SK-N-SH (cell line): Measurements from ENCODE around the gene PDE9A. TPM values are rescaled to one million over a fixed set of nuclear protein-coding genes. Genes with fewer than 3 reads are reported as not detected.

Experiments
- CTCF ChIA-PET: fragments of 300-600, 350-600 bp; formaldehyde crosslinking; extraction: SDS; loops from one replicate; lab custom pipeline; 2021; lab: Yijun Ruan, JAX
- POLR2A ChIA-PET: fragments of 350-600 bp; sonication (Branson Sonifier 250); formaldehyde crosslinking; extraction: SDS; loops from one replicate; lab custom pipeline; 2020; ENCODE audit warnings: antibody characterized with exemption, inconsistent platforms; lab: Yijun Ruan, JAX
- DNase-seq: peaks from one replicate; pipeline ENCODE4 v3.0.0; 2012
- H2AFZ ChIP-seq: fragments of 200-600 bp; sonication (generic); 2 replicates; pipeline ENCODE4 v1.8.1; 2016; ENCODE audit warnings: antibody characterized with exemption, mild to moderate bottlenecking, low read depth
- H3F3A ChIP-seq: fragments of 200-600 bp; sonication (generic); replicated peaks from 2 replicates; pipeline ENCODE3; 2016; ENCODE audit warnings: antibody characterized with exemption, mild to moderate bottlenecking; ENCODE audit not compliant: insufficient read depth
- H3K27ac ChIP-seq, 2 experiments: fragments of 200-500 bp in 1 of 2; fragments of 200-600 bp in 1 of 2; sonication (Bioruptor generic) in 1 of 2; sonication (generic), shearing (Covaris generic) in 1 of 2; 2 replicates each; pipeline versions ENCODE4 v1.5.1 to v1.6.1; 2014 to 2016; ENCODE audit warnings: low read depth in 2 of 2, inconsistent platforms in 1 of 2, low read length in 1 of 2, mild to moderate bottlenecking in 1 of 2, mixed read lengths in 1 of 2
- H3K27me3 ChIP-seq: fragments of 200-600 bp; sonication (generic), shearing (Covaris generic); 2 replicates; pipeline ENCODE4 v1.6.1; 2016; ENCODE audit warnings: mixed run types; ENCODE audit not compliant: insufficient read depth
- H3K36me3 ChIP-seq, 2 experiments: fragments of 200-500 bp in 1 of 2; fragments of 200-600 bp in 1 of 2; sonication (Bioruptor generic) in 1 of 2; sonication (generic) in 1 of 2; replicated peaks in 1 of 2; 2 replicates each; pipeline versions ENCODE3 to v1.5.1; 2014 to 2016; ENCODE audit warnings: low read length in 1 of 2, mild to moderate bottlenecking in 1 of 2; ENCODE audit not compliant: insufficient read depth in 2 of 2, control insufficient read depth in 1 of 2
- H3K4me1 ChIP-seq, 2 experiments: fragments of 200-500 bp in 1 of 2; fragments of 200-600 bp in 1 of 2; sonication (Bioruptor generic) in 1 of 2; sonication (generic), shearing (Covaris generic) in 1 of 2; 2 replicates each; pipeline versions ENCODE4 v1.5.1 to v1.6.1; 2014 to 2016; ENCODE audit warnings: low read depth in 1 of 2, low read length in 1 of 2, mixed run types in 1 of 2; ENCODE audit not compliant: insufficient read depth in 2 of 2, control insufficient read depth in 1 of 2
- H3K4me2 ChIP-seq: fragments of 200-600 bp; sonication (generic), shearing (Covaris generic); 2 replicates; pipeline ENCODE4 v1.6.1; 2017; ENCODE audit warnings: mixed run types
- H3K4me3 ChIP-seq, 2 experiments: fragments of 200-500 bp in 1 of 2; fragments of 200-600 bp in 1 of 2; sonication (Bioruptor generic) in 1 of 2; sonication (generic), shearing (Covaris generic) in 1 of 2; 2 replicates each; pipeline versions ENCODE4 v1.5.1 to v1.8.1; 2014 to 2016; ENCODE audit warnings: low read depth in 2 of 2, inconsistent platforms in 1 of 2, low read length in 1 of 2, mild to moderate bottlenecking in 1 of 2, mixed read lengths in 1 of 2, moderate library complexity in 1 of 2
- H3K79me2 ChIP-seq: fragments of 200-600 bp; sonication (generic); 2 replicates; pipeline ENCODE4 v1.8.1; 2017; ENCODE audit warnings: mild to moderate bottlenecking; ENCODE audit not compliant: insufficient read depth
- H3K9ac ChIP-seq: fragments of 200-600 bp; sonication (generic); 2 replicates; pipeline ENCODE4 v1.6.1; 2017; ENCODE audit warnings: mixed run types
- H3K9me2 ChIP-seq: fragments of 200-600 bp; sonication (generic); 2 replicates; pipeline ENCODE4 v1.6.1; 2017; ENCODE audit warnings: mixed run types
- H3K9me3 ChIP-seq: fragments of 200-600 bp; sonication (generic); 2 replicates; pipeline ENCODE4 v1.6.1; 2017; ENCODE audit warnings: mixed run types, mild to moderate bottlenecking, moderate library complexity
- H4K20me1 ChIP-seq: fragments of 200-600 bp; sonication (generic); 2 replicates; pipeline ENCODE4 v1.6.1; 2017; ENCODE audit warnings: mild to moderate bottlenecking, mixed run types; ENCODE audit not compliant: insufficient read depth
- CHD2 ChIP-seq: fragments of 150-350 bp; IDR thresholded peaks from 2 replicates; pipeline ENCODE4 v1.6.1; 2018; ENCODE audit warnings: low read length; ENCODE audit not compliant: partially characterized antibody
- ELF1 ChIP-seq: IDR thresholded peaks from 2 replicates; pipeline ENCODE4 v1.4.0; 2012
- EZH2phosphoT487 ChIP-seq: fragments of 200-600 bp; sonication (generic); IDR thresholded peaks from 2 replicates; pipeline ENCODE4 v1.6.1; 2017; ENCODE audit warnings: low read depth, mixed run types, mild to moderate bottlenecking, antibody characterized with exemption, moderate library complexity, borderline replicate concordance
- FOSL2 ChIP-seq: IDR thresholded peaks from 2 replicates; pipeline ENCODE4 v1.4.0; 2012; ENCODE audit warnings: low read depth, mild to moderate bottlenecking, moderate library complexity, borderline replicate concordance
- FOXJ3 ChIP-seq: sonication (generic); formaldehyde crosslinking; IDR thresholded peaks from 2 replicates; pipeline ENCODE4 v1.5.1; 2020; ENCODE audit warnings: mild to moderate bottlenecking, missing genetic modification reagents
- FOXM1 ChIP-seq: IDR thresholded peaks from 2 replicates; pipeline ENCODE4 v1.4.0; 2012; ENCODE audit warnings: low read depth, mild to moderate bottlenecking
- GABPA ChIP-seq: IDR thresholded peaks from 2 replicates; pipeline ENCODE4 v1.4.0; 2012; ENCODE audit warnings: low read depth, mild to moderate bottlenecking
- MAX ChIP-seq: IDR thresholded peaks from 2 replicates; pipeline ENCODE4 v1.4.0; 2012; ENCODE audit warnings: low read depth
- NFIC ChIP-seq: IDR thresholded peaks from 2 replicates; pipeline ENCODE4 v1.4.0; 2012; ENCODE audit warnings: borderline replicate concordance
- POLR2AphosphoS5 ChIP-seq: IDR thresholded peaks from 2 replicates; pipeline ENCODE4 v1.6.1; 2012; ENCODE audit warnings: low read depth, low read length
- RAD21 ChIP-seq: IDR thresholded peaks from 2 replicates; pipeline ENCODE4 v1.6.1; 2012; ENCODE audit warnings: mild to moderate bottlenecking, low read length
- RXRA ChIP-seq: IDR thresholded peaks from 2 replicates; pipeline ENCODE4 v1.4.0; 2012; ENCODE audit warnings: low read depth, mild to moderate bottlenecking, borderline replicate concordance
- SMC3 ChIP-seq: IDR thresholded peaks from 2 replicates; pipeline ENCODE4 v1.6.1; 2012; ENCODE audit warnings: low read depth, low read length, improper control_type of control experiment
- TAF1 ChIP-seq: IDR thresholded peaks from 2 replicates; pipeline ENCODE4 v1.6.1; 2012; ENCODE audit warnings: low read depth, mild to moderate bottlenecking, low read length, moderate library complexity, borderline replicate concordance
- USF2 ChIP-seq: fragments of 150-350 bp; IDR thresholded peaks from 2 replicates; pipeline ENCODE4 v1.6.1; 2017; ENCODE audit warnings: antibody characterized with exemption, low read length, low read depth, borderline replicate concordance
- WGBS: methylation state at CpG from one replicate; pipeline ENCODE4 v1.1.6; 2017; ENCODE audit warnings: low lambda C conversion rate; 5-methylcytosine and 5-hydroxymethylcytosine counted together
- polyA plus RNA-seq, 3 experiments: library from polyadenylated mRNA; depleted of rRNA; stranded (reverse); fragments of >200 nt; gene quantifications; 2 replicates each; pipeline ENCODE4 v1.2.3, GENCODE V29; 2012
- TF ChIP-seq, protein P1 (sequence below): fragments of 150-350 bp; IDR thresholded peaks from 2 replicates; pipeline ENCODE4 v1.6.1; 2016; ENCODE audit warnings: mild to moderate bottlenecking, low read depth, low read length
- TF ChIP-seq, protein P2 (sequence below): IDR thresholded peaks from 2 replicates; pipeline ENCODE4; 2012
- TF ChIP-seq, protein P3 (sequence below): IDR thresholded peaks from 2 replicates; pipeline ENCODE4 v1.6.1; 2012; ENCODE audit warnings: mild to moderate bottlenecking, low read depth, low read length, moderate library complexity

Gene PDE9A
- polyA plus RNA-seq, 1 of the 3 experiments (the other 2 are of a cell fraction), result 0.28 TPM

DNA sequence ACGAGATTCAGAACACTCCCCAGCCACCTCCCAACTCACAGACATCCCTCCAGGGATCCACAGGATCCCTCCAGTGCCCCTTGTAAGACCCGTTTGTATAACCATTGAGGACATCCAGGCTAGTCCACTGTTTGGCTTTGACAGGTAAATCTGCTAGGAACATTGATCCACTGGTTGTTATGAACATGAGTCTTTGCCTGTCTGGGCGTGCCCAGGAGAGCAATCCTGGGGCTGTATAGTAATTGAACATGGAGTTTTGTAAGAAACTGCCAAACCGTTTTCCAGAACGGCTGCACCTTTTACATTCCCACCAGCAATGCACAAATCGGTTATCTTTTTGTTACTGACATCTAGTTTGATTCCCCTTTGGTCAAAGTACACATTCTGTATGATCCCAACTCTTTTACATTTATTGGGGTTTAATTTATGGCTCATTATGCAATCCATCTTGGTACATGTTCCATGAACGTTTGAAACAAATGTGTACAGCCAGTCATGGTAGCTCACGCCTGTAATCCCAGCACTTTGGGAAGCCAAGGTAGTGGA, 137.2 kb downstream of the PDE9A start:
- no peak overlapping the region for H3K4me2 ChIP-seq
- no peak overlapping the region for H3K27ac ChIP-seq
- TF ChIP-seq, protein P1, sequence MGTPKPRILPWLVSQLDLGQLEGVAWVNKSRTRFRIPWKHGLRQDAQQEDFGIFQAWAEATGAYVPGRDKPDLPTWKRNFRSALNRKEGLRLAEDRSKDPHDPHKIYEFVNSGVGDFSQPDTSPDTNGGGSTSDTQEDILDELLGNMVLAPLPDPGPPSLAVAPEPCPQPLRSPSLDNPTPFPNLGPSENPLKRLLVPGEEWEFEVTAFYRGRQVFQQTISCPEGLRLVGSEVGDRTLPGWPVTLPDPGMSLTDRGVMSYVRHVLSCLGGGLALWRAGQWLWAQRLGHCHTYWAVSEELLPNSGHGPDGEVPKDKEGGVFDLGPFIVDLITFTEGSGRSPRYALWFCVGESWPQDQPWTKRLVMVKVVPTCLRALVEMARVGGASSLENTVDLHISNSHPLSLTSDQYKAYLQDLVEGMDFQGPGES, result no peak
- TF ChIP-seq FOXM1 (no peak), ELF1 (no peak), MAX (no peak), CHD2 (no peak), EZH2phosphoT487 (no peak), TAF1 (no peak), RXRA (no peak), FOSL2 (no peak), USF2 (no peak), NFIC (no peak)
- TF ChIP-seq, protein P2, sequence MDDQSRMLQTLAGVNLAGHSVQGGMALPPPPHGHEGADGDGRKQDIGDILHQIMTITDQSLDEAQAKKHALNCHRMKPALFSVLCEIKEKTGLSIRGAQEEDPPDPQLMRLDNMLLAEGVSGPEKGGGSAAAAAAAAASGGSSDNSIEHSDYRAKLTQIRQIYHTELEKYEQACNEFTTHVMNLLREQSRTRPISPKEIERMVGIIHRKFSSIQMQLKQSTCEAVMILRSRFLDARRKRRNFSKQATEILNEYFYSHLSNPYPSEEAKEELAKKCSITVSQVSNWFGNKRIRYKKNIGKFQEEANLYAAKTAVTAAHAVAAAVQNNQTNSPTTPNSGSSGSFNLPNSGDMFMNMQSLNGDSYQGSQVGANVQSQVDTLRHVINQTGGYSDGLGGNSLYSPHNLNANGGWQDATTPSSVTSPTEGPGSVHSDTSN, result no peak
- TF ChIP-seq, all 33 proteins: peak for 0
- no peak overlapping the region for H3K9ac ChIP-seq
- POLR2A ChIA-PET, result no interaction called here
- CTCF ChIA-PET, result no interaction called here
- no peaks in the 10 kb centered on the region for H3F3A ChIP-seq
- H3K79me2 ChIP-seq, result no peaks in the 10 kb centered on the region
- no peaks in the 10 kb centered on the region for H4K20me1 ChIP-seq
- no peaks in the 10 kb centered on the region for H3K9me3 ChIP-seq
- H2AFZ ChIP-seq, result no peak overlapping the region
- no peaks in the 10 kb centered on the region for H3K27me3 ChIP-seq
- H3K4me1 ChIP-seq, result no peaks in the 10 kb centered on the region
- no peak for DNase-seq
- no peak overlapping the region for H3K4me3 ChIP-seq
- no peaks in the 10 kb centered on the region for H3K36me3 ChIP-seq
- no peaks in the 10 kb centered on the region for H3K9me2 ChIP-seq
- 37% methylated on average over 8 of the region's 8 CpGs for WGBS

GRCh38 chr21:42793774-42794173, 140.4 kb downstream of the PDE9A start:
- POLR2A ChIA-PET, result no interaction called here
- no peaks in the 10 kb centered on the region for H3K4me1 ChIP-seq
- no peaks in the 10 kb centered on the region for H3F3A ChIP-seq
- WGBS, result 60% methylated on average over 7 of the region's 7 CpGs
- no peaks in the 10 kb centered on the region for H4K20me1 ChIP-seq
- TF ChIP-seq FOXJ3, result no peak
- no peak for TF ChIP-seq SMC3
- TF ChIP-seq NFIC, result no peak
- no peak for TF ChIP-seq RAD21
- TF ChIP-seq POLR2AphosphoS5, result no peak
- no peak for TF ChIP-seq GABPA
- TF ChIP-seq, protein P1, result no peak
- TF ChIP-seq RXRA, result no peak
- TF ChIP-seq, protein P3, sequence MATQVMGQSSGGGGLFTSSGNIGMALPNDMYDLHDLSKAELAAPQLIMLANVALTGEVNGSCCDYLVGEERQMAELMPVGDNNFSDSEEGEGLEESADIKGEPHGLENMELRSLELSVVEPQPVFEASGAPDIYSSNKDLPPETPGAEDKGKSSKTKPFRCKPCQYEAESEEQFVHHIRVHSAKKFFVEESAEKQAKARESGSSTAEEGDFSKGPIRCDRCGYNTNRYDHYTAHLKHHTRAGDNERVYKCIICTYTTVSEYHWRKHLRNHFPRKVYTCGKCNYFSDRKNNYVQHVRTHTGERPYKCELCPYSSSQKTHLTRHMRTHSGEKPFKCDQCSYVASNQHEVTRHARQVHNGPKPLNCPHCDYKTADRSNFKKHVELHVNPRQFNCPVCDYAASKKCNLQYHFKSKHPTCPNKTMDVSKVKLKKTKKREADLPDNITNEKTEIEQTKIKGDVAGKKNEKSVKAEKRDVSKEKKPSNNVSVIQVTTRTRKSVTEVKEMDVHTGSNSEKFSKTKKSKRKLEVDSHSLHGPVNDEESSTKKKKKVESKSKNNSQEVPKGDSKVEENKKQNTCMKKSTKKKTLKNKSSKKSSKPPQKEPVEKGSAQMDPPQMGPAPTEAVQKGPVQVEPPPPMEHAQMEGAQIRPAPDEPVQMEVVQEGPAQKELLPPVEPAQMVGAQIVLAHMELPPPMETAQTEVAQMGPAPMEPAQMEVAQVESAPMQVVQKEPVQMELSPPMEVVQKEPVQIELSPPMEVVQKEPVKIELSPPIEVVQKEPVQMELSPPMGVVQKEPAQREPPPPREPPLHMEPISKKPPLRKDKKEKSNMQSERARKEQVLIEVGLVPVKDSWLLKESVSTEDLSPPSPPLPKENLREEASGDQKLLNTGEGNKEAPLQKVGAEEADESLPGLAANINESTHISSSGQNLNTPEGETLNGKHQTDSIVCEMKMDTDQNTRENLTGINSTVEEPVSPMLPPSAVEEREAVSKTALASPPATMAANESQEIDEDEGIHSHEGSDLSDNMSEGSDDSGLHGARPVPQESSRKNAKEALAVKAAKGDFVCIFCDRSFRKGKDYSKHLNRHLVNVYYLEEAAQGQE, result no peak
- H2AFZ ChIP-seq, result no peak overlapping the region
- no peak overlapping the region for H3K27ac ChIP-seq
- no peak overlapping the region for H3K4me3 ChIP-seq
- no peaks in the 10 kb centered on the region for H3K9me3 ChIP-seq
- H3K36me3 ChIP-seq, result no peaks in the 10 kb centered on the region
- CTCF ChIA-PET, result no interaction called here
- H3K79me2 ChIP-seq, result no peaks in the 10 kb centered on the region
- no peaks in the 10 kb centered on the region for H3K9me2 ChIP-seq
- H3K27me3 ChIP-seq, result no peaks in the 10 kb centered on the region
- no peak for DNase-seq
- H3K4me2 ChIP-seq, result no peak overlapping the region
- H3K9ac ChIP-seq, result no peak overlapping the region
